ENCODE data around the gene DQX1. TPM values are rescaled to one million over a fixed set of nuclear protein-coding genes. Genes with fewer than 3 reads are reported as not detected.
A peak's percentile ranks its signal among the peaks of the same experiment; 100 is the strongest.

The DQX1 gene
- total and polyA plus RNA-seq, 9 of the 15 experiments (the other 6 are each of a cell fraction or from before 2014, with no cell fraction given): 0.04 to 0.38 (median 0.18) TPM; not detected in 1

- no peak for TF ChIP-seq FOXP4 (CRISPR knock-in tag; IDR thresholded peaks at IDR 0.05; ENCODE audit: borderline replicate concordance)
- no peak for TF ChIP-seq ZNF12 (CRISPR knock-in tag; IDR thresholded peaks at IDR 0.05)
- TF ChIP-seq ZFX (CRISPR knock-in tag; IDR thresholded peaks at IDR 0.05): peak; percentile 93
- TF ChIP-seq, protein P1, sequence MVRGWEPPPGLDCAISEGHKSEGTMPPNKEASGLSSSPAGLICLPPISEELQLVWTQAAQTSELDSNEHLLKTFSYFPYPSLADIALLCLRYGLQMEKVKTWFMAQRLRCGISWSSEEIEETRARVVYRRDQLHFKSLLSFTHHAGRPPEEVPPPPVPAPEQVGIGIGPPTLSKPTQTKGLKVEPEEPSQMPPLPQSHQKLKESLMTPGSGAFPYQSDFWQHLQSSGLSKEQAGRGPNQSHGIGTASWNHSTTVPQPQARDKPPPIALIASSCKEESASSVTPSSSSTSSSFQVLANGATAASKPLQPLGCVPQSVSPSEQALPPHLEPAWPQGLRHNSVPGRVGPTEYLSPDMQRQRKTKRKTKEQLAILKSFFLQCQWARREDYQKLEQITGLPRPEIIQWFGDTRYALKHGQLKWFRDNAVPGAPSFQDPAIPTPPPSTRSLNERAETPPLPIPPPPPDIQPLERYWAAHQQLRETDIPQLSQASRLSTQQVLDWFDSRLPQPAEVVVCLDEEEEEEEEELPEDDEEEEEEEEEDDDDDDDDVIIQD (CRISPR knock-in tag; IDR thresholded peaks at IDR 0.05): no peak
- no peak for TF ChIP-seq ZNF41 (CRISPR knock-in tag; conservative IDR thresholded peaks at IDR 0.05)
- no peak for TF ChIP-seq HNRNPUL1 (IDR thresholded peaks at IDR 0.05; ENCODE audit: low read length)
- no peak for TF ChIP-seq TSHZ1 (CRISPR knock-in tag; IDR thresholded peaks at IDR 0.05)
- TF ChIP-seq CHD2 (IDR thresholded peaks at IDR 0.05; ENCODE audit: low read depth, low read length): no peak
- no peak for TF ChIP-seq ZSCAN29 (IDR thresholded peaks at IDR 0.05)
- no peak for TF ChIP-seq ELK3 (CRISPR knock-in tag; IDR thresholded peaks at IDR 0.05)
- no peak for TF ChIP-seq POLR2AphosphoS5 (IDR thresholded peaks at IDR 0.05; ENCODE audit: control insufficient read depth, insufficient read depth, low read depth, low read length)
- TF ChIP-seq PHF8 (IDR thresholded peaks at IDR 0.05; ENCODE audit: borderline replicate concordance, low read length): 0 out of 2 replicates have a peak, but pooled peaks have one; percentile 30
- no peak for TF ChIP-seq AFF1 (IDR thresholded peaks at IDR 0.05; ENCODE audit: low read depth in 1 of 2, partially characterized antibody in 2 of 2)
- no peak for TF ChIP-seq ZZZ3 (IDR thresholded peaks at IDR 0.05)
- no peak for TF ChIP-seq ZNF57 (CRISPR knock-in tag; IDR thresholded peaks at IDR 0.05)
Measured at GRCh38 chr2:74507926-74508520, 18.0 kb downstream of the DQX1 start (continued).

Measured in K562 (cell line).